Ascending aorta (tissue), 2 donors: ENCODE measurements around the gene PPP3R1. TPM values are rescaled to one million over a fixed set of nuclear protein-coding genes. Genes with fewer than 3 reads are reported as not detected.

Experiments used
- DNase-seq, 2 donors: peaks; one replicate each; pipeline ENCODE4 v3.0.0-alpha.2; 2019; ENCODE audit warnings: low spot score in 2 of 2
- H3K27ac ChIP-seq, 2 donors: fragments of 200-600 bp; sonication (generic); one replicate each; pipeline ENCODE4 v1.5.1; 2016 to 2017; ENCODE audit warnings: mild to moderate bottlenecking in 1 of 2
- H3K27me3 ChIP-seq: fragments of 200-600 bp; sonication (generic); one replicate; pipeline ENCODE4 v1.5.1; 2017
- H3K36me3 ChIP-seq, 2 donors: fragments of 200-600 bp; sonication (generic); one replicate each; pipeline ENCODE4 v1.5.1; 2016
- H3K4me1 ChIP-seq, 2 donors: fragments of 200-600 bp; sonication (generic); one replicate each; pipeline ENCODE4 v1.5.1; 2016 to 2017; ENCODE audit warnings: mild to moderate bottlenecking in 1 of 2
- H3K4me3 ChIP-seq, 2 donors: fragments of 200-600 bp; sonication (generic); one replicate each; pipeline ENCODE4 v1.5.1; 2016 to 2017; ENCODE audit warnings: mild to moderate bottlenecking in 1 of 2
- H3K9me3 ChIP-seq, 2 donors: fragments of 200-600 bp; sonication (generic); one replicate each; pipeline ENCODE4 v1.5.1; 2016
- intact Hi-C: fragments of 100-400 bp; cut with DNase I; formaldehyde crosslinking; loops from one replicate; pipeline ENCODE4 v1.15.1; 2023
- total RNA-seq: library from RNA; depleted of rRNA; stranded (reverse); fragments of >200 nt; gene quantifications from one replicate; pipeline ENCODE4 v1.1.0, GENCODE V29; 2016
- TF ChIP-seq, protein P1 (sequence below), 3 experiments: fragments of 200-600 bp in 2 of 3; fragments of 450-650 bp in 1 of 3; sonication (generic) in 2 of 3; IDR thresholded peaks; one replicate each; pipeline ENCODE4 v1.5.1; 2016 to 2019; ENCODE audit warnings: antibody characterized with exemption in 3 of 3, mild to moderate bottlenecking in 1 of 3, moderate library complexity in 1 of 3

Gene PPP3R1
- total RNA-seq, 1 donor from 2014 or later = 16.8 TPM

DNA sequence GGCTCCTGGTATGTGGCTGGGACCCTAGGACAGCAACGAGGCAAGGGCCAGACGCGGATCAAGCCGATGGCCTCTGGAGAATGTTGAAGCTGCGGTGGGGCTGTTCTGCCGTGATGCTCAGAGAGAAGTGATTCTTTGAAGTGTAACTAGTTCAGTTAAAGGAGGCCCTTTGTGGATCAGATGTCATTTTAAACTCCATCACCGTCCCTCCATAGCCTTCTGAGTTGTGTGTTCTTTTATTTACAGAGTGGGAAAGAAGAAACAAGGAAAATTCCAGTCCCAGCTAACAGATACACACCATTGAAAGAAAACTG is 94.2 kb downstream of the PPP3R1 start:
- TF ChIP-seq, protein P1, sequence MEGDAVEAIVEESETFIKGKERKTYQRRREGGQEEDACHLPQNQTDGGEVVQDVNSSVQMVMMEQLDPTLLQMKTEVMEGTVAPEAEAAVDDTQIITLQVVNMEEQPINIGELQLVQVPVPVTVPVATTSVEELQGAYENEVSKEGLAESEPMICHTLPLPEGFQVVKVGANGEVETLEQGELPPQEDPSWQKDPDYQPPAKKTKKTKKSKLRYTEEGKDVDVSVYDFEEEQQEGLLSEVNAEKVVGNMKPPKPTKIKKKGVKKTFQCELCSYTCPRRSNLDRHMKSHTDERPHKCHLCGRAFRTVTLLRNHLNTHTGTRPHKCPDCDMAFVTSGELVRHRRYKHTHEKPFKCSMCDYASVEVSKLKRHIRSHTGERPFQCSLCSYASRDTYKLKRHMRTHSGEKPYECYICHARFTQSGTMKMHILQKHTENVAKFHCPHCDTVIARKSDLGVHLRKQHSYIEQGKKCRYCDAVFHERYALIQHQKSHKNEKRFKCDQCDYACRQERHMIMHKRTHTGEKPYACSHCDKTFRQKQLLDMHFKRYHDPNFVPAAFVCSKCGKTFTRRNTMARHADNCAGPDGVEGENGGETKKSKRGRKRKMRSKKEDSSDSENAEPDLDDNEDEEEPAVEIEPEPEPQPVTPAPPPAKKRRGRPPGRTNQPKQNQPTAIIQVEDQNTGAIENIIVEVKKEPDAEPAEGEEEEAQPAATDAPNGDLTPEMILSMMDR (IDR thresholded peaks at IDR 0.05) = no peak
- peaks cover 4 to 17% of the 10 kb centered on the region in 2 donors for H3K4me1 ChIP-seq
- intact Hi-C loops = loop anchor here (5.0 kb wide), 1 partner anchor 1484 kb away; the partner anchor contains the start of gene AAK1
- DNase-seq = no peak
- H3K9me3 ChIP-seq = no peaks in the 10 kb centered on the region
- peak overlapping the region; percentile 82 to 83 for H3K27ac ChIP-seq
- peak overlapping the region; percentile 72 to 91 for H3K4me3 ChIP-seq
- H3K36me3 ChIP-seq = peaks cover 16 to 18% of the 10 kb centered on the region in 2 donors
- no peaks in the 10 kb centered on the region for H3K27me3 ChIP-seq

GRCh38 chr2:68157402-68158133 is 94.8 kb downstream of the PPP3R1 start, which contains the start of gene PNO1:
Gene PNO1, plus strand, starts transcription at chr2:68157888. Its CDS starts 47 bp downstream, at chr2:68157935.
- intact Hi-C loops = loop anchor here (1.0 to 5.0 kb wide), 2 partner anchors 95 to 1485 kb away; partner anchors contain the start of genes AAK1 and PPP3R1
- Histone ChIP-seq H3K9me3 (no peaks in the 10 kb centered on the region), H3K36me3 (peaks cover 11 to 13% of the 10 kb centered on the region in 2 donors), H3K4me1 (peaks cover 4 to 17% of the 10 kb centered on the region in 2 donors), H3K27ac (peak within 1 kb of the TSS; percentile 82 to 83), H3K27me3 (no peaks in the 10 kb centered on the region), H3K4me3 (peak within 1 kb of the TSS; percentile 72 to 91)
- TF ChIP-seq, protein P1 (IDR thresholded peaks at IDR 0.05) = no peak
- DNase-seq = peak; percentile 78 to 97

- Histone ChIP-seq H3K27ac (peak overlapping the region; percentile 82 to 83), H3K27me3 (no peaks in the 10 kb centered on the region), H3K9me3 (no peaks in the 10 kb centered on the region), H3K4me1 (peaks cover 4 to 17% of the 10 kb centered on the region in 2 donors), H3K4me3 (peak overlapping the region; percentile 72 to 91), H3K36me3 (peaks cover 5 to 7% of the 10 kb centered on the region in 2 donors)
- TF ChIP-seq, protein P1 (IDR thresholded peaks at IDR 0.05) = no peak
- DNase-seq = peak in 1 of 2 donors; percentile 71
- intact Hi-C loops = loop anchor here (1.0 to 5.0 kb wide), 2 partner anchors 95 to 1485 kb away; partner anchors contain the start of genes AAK1 and PPP3R1
Measured at GRCh38 chr2:68157002-68157401, 95.3 kb downstream of the PPP3R1 start.

GRCh38 chr2:68156419-68156818 is 95.9 kb downstream of the PPP3R1 start:
- Histone ChIP-seq H3K27me3 (no peaks in the 10 kb centered on the region), H3K4me3 (peak overlapping the region; percentile 72 to 91), H3K9me3 (no peaks in the 10 kb centered on the region), H3K36me3 (peaks cover 0 to 1% of the 10 kb centered on the region in 2 donors), H3K27ac (peak overlapping the region; percentile 82 to 83), H3K4me1 (peaks cover 4 to 17% of the 10 kb centered on the region in 2 donors)
- TF ChIP-seq, protein P1 (IDR thresholded peaks at IDR 0.05) = no peak
- intact Hi-C loops = loop anchor here (5.0 kb wide), 1 partner anchor 1486 kb away; the partner anchor contains the start of gene AAK1
- no peak for DNase-seq

GRCh38 chr2:68155618-68156017 is 96.7 kb downstream of the PPP3R1 start:
- H3K27me3 ChIP-seq = no peaks in the 10 kb centered on the region
- H3K4me1 ChIP-seq = peaks cover 4 to 17% of the 10 kb centered on the region in 2 donors
- H3K27ac ChIP-seq = no peak overlapping the region
- no peaks in the 10 kb centered on the region for H3K36me3 ChIP-seq
- TF ChIP-seq, protein P1 (IDR thresholded peaks at IDR 0.05) = no peak
- no peak overlapping the region for H3K4me3 ChIP-seq
- intact Hi-C loops = loop anchor here (5.0 kb wide), 1 partner anchor 1487 kb away; the partner anchor contains the start of gene AAK1
- H3K9me3 ChIP-seq = no peaks in the 10 kb centered on the region
- DNase-seq = no peak
